Measurements from ENCODE around the gene OVCA2. TPM values are rescaled to one million over a fixed set of nuclear protein-coding genes. Genes with fewer than 3 reads are reported as not detected.

OVCA2 gene
- total RNA-seq, 4 donors from 2014 or later: 32.4 to 49.0 (median 37.8) TPM

DNA sequence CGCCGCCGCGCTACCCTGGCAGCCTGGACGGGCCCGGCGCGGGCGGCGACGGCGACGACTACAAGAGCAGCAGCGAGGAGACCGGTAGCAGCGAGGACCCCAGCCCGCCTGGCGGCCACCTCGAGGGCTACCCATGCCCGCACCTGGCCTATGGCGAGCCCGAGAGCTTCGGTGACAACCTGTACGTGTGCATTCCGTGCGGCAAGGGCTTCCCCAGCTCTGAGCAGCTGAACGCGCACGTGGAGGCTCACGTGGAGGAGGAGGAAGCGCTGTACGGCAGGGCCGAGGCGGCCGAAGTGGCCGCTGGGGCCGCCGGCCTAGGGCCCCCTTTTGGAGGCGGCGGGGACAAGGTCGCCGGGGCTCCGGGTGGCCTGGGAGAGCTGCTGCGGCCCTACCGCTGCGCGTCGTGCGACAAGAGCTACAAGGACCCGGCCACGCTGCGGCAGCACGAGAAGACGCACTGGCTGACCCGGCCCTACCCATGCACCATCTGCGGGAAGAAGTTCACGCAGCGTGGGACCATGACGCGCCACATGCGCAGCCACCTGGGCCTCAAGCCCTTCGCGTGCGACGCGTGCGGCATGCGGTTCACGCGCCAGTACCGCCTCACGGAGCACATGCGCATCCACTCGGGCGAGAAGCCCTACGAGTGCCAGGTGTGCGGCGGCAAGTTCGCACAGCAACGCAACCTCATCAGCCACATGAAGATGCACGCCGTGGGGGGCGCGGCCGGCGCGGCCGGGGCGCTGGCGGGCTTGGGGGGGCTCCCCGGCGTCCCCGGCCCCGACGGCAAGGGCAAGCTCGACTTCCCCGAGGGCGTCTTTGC lies 16.2 kb downstream of the OVCA2 start:
- Histone ChIP-seq H3K27ac (peak overlapping the region; percentile 88 to 96 (median 94)), H3K9me3 (no peaks in the 10 kb centered on the region), H3K36me3 (no peaks in the 10 kb centered on the region), H3K4me3 (peak overlapping the region; percentile 41 to 73 (median 62)), H3K4me1 (peaks cover 4 to 86% (median 45%) of the 10 kb centered on the region in 4 donors), H3K27me3 (peaks cover 0 to 24% of the 10 kb centered on the region in 2 donors)
- DNase-seq: peak in 2 of 3 donors; percentile 64
- TF ChIP-seq, protein P1, sequence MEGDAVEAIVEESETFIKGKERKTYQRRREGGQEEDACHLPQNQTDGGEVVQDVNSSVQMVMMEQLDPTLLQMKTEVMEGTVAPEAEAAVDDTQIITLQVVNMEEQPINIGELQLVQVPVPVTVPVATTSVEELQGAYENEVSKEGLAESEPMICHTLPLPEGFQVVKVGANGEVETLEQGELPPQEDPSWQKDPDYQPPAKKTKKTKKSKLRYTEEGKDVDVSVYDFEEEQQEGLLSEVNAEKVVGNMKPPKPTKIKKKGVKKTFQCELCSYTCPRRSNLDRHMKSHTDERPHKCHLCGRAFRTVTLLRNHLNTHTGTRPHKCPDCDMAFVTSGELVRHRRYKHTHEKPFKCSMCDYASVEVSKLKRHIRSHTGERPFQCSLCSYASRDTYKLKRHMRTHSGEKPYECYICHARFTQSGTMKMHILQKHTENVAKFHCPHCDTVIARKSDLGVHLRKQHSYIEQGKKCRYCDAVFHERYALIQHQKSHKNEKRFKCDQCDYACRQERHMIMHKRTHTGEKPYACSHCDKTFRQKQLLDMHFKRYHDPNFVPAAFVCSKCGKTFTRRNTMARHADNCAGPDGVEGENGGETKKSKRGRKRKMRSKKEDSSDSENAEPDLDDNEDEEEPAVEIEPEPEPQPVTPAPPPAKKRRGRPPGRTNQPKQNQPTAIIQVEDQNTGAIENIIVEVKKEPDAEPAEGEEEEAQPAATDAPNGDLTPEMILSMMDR (IDR thresholded peaks at IDR 0.05): no peak
- TF ChIP-seq POLR2A (IDR thresholded peaks at IDR 0.05): no peak

DNA sequence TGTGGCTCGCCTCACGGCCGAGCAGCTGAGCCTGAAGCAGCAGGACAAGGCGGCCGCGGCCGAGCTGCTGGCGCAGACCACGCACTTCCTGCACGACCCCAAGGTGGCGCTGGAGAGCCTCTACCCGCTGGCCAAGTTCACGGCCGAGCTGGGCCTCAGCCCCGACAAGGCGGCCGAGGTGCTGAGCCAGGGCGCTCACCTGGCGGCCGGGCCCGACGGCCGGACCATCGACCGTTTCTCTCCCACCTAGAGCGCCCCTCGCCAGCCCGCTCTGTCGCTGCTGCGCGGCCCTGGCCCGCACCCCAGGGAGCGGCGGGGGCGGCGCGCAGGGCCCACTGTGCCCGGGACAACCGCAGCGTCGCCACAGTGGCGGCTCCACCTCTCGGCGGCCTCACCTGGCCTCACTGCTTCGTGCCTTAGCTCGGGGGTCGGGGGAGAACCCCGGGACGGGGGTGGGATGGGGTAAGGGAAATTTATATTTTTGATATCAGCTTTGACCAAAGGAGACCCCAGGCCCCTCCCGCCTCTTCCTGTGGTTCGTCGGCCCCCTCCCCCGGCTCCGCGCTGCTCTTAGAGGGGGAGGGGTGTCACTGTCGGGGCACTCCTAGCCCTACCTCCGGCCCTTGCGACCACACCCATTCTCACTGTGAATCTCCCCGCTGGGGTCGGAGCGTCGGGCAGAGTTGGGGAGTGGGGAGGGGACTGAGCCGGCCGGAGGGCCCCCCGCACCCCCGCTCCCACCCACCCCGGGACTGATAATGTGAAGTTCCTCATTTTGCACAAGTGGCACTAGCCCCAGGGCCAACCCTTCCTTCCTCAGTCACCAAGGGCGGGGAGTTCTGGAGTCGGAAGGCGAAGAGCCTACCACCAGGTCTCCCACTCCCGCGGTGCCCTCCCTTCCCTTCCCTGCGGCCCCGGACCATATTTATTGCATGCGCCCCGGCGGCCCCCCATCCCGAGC lies 17.0 kb downstream of the OVCA2 start:
- TF ChIP-seq POLR2A (IDR thresholded peaks at IDR 0.05): no peak
- TF ChIP-seq, protein P1 (IDR thresholded peaks at IDR 0.05): peak; percentile 84 to 93 (median 90)
- H3K36me3 ChIP-seq: peaks cover 0 to under 1% (median 0%) of the 10 kb centered on the region in 3 donors
- no peaks in the 10 kb centered on the region for H3K9me3 ChIP-seq
- peaks cover 0 to 22% of the 10 kb centered on the region in 2 donors for H3K27me3 ChIP-seq
- peak overlapping the region; percentile 88 to 96 (median 94) for H3K27ac ChIP-seq
- H3K4me1 ChIP-seq: peaks cover 4 to 88% (median 47%) of the 10 kb centered on the region in 4 donors
- H3K4me3 ChIP-seq: peak overlapping the region; percentile 31 to 73 (median 62)
- DNase-seq: peak; percentile 83 to 93 (median 92)

DNA sequence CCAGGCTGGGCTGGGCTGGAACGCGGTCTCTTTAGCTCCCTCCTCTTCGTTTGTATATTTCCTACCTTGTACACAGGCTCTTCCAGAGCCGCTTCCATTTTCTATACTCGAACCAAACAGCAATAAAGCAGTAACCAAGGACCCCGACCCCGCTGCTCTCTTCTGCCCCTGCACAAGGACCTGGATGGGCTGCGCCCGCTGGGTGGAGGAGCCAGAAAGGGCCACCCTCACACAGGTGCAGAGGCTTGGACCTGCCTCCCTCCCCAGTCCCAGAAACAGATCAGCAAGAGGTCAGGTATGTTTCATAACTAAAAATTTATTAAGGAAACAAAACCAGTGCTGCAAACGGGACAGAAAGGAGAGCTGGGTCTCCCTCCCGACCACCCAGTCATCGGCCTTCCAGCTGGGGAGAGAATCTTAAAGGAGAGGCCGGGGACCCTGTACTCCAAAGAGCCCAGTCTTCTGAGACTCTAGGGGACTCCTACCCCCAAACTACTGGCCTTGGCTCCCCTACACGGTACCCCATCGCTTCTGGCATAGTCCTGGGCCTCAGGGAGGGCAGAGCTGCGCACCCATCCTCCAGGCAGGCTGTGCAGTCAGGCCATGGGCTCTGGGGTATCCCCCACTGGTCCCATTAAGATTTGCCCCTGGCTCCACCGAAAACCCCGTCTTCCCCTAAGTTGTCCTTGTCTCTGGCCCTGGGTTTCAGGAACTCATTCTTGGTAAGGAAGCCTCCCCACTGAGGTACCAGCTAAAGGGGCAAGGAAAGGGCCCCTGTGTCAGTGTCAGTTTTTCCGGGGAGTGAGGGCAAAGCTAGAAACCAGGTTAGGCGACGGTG lies 17.9 kb downstream of the OVCA2 start:
- peaks cover 0 to 17% of the 10 kb centered on the region in 2 donors for H3K27me3 ChIP-seq
- H3K36me3 ChIP-seq: peaks cover 0 to 9% (median 0%) of the 10 kb centered on the region in 3 donors
- DNase-seq: no peak
- peaks cover 4 to 89% (median 51%) of the 10 kb centered on the region in 4 donors for H3K4me1 ChIP-seq
- peak overlapping the region; percentile 88 to 96 (median 94) for H3K27ac ChIP-seq
- no peak for TF ChIP-seq POLR2A (IDR thresholded peaks at IDR 0.05)
- TF ChIP-seq, protein P1 (IDR thresholded peaks at IDR 0.05): no peak
- peak overlapping the region; percentile 31 to 73 (median 62) for H3K4me3 ChIP-seq
- no peaks in the 10 kb centered on the region for H3K9me3 ChIP-seq

DNA sequence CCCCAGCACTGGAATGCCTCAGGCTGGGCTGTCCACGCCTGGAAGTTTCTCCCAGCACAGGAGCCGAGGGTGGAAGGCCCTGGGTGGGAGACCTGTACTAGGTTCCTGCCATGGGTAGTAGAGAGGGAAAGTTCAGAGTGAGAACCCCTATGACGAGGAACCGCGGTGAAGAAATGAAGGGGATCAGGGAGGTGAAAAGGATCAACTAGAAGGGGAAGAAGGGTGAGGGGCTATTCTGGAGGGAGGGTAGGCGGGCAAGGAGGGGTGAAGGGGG lies 18.5 kb downstream of the OVCA2 start:
- H3K4me3 ChIP-seq: peak overlapping the region in 1 of 4 donors; percentile 1
- peak overlapping the region; percentile 88 to 96 (median 94) for H3K27ac ChIP-seq
- peaks cover 0 to 13% of the 10 kb centered on the region in 2 donors for H3K27me3 ChIP-seq
- no peaks in the 10 kb centered on the region for H3K9me3 ChIP-seq
- peaks cover 4 to 91% (median 56%) of the 10 kb centered on the region in 4 donors for H3K4me1 ChIP-seq
- DNase-seq: no peak
- H3K36me3 ChIP-seq: peaks cover 0 to 12% (median 0%) of the 10 kb centered on the region in 3 donors
- TF ChIP-seq, protein P1 (IDR thresholded peaks at IDR 0.05): no peak
- TF ChIP-seq POLR2A (IDR thresholded peaks at IDR 0.05): no peak
